CD4-positive, alpha-beta T cell treated with Interleukin-12 subunit alpha and Interleukin-12 subunit beta, for 1 hour (primary cell): Measurements from ENCODE around the gene ZNF775.

Source experiments
- DNase-seq: peaks from one replicate; pipeline ENCODE4 v3.0.0-alpha.2; 2020

Gene ZNF775

DNA sequence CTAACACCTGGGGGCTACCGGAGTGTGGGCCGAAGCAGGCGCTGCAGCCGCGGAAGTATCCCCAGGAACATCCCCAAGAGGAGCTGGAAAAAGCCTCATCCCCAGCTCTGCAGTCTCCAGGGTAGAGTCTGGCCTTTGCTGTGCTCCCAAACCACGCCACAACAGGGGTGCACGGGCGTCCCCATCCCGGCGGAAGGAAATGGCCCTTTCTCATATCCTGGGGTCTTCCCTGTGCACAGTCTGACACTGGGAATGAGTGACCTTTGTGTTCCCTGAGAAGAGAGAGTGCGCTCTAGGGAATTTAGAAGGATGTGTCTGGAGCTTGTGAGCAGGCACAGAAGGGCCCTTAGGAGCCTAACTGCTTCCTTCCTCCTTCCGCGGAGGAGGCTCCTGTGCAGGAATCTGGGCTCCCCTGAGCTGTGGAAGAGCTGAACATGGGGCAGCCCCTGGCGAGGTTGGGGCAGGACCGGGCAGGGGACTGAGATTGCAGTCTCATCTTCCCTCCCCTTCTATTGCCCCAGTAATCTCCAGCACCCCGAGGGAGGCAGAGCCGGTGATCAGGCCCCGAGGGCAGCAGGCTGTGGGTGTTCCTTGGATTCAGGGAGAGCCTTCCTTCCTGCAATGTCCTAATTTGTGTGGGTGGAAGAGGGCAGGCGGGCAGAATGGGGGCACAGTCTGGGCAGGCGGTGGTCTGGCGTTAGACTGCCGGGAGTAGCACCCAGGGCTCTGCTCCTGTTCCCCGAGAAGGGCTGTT lies 9.2 kb upstream of the ZNF775 start:
- no peak for DNase-seq

DNA sequence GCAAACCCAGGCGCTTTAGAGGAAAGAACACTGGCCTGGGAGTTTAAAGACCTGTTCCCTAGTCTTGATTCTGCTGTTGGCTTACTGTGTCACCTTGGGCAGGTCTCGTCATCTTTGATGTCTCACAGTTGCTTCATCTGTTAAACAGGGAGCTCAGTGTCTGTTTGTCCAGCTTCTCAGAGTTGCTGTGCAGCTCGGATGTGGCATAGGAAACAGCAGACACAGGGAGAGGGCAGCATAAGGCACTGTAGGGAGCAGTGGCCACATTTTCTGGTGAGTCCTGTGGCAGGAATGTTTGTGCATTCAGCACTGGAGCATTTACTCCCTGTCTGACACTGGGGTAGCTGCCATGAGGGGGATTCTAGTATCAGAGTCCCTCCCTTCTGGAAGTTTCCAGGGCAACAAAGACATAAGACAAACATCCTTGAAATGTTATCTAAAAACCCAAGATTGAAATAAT lies 8.5 kb upstream of the ZNF775 start:
- no peak for DNase-seq

DNA sequence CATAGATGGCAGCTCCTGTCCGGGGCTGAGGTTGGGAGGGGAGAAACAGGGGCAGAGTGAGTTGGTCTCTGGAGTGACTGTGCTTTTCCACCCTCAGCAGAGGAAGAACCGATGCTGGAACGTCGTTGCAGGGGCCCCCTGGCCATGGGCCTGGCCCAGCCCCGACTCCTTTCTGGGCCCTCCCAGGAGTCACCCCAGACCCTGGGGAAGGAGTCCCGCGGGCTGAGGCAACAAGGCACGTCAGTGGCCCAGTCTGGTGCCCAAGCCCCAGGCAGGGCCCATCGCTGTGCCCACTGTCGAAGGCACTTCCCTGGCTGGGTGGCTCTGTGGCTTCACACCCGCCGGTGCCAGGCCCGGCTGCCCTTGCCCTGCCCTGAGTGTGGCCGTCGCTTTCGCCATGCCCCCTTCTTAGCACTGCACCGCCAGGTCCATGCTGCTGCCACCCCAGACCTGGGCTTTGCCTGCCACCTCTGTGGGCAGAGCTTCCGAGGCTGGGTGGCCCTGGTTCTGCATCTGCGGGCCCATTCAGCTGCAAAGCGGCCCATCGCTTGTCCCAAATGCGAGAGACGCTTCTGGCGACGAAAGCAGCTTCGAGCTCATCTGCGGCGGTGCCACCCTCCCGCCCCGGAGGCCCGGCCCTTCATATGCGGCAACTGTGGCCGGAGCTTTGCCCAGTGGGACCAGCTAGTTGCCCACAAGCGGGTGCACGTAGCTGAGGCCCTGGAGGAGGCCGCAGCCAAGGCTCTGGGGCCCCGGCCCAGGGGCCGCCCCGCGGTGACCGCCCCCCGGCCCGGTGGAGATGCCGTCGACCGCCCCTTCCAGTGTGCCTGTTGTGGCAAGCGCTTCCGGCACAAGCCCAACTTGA lies 7.8 kb upstream of the ZNF775 start:
- DNase-seq: no peak

DNA sequence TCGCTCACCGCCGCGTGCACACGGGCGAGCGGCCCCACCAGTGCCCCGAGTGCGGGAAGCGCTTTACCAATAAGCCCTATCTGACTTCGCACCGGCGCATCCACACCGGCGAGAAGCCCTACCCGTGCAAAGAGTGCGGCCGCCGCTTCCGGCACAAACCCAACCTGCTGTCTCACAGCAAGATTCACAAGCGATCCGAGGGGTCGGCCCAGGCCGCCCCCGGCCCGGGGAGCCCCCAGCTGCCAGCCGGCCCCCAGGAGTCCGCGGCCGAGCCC lies 7.2 kb upstream of the ZNF775 start:
- DNase-seq: no peak

DNA sequence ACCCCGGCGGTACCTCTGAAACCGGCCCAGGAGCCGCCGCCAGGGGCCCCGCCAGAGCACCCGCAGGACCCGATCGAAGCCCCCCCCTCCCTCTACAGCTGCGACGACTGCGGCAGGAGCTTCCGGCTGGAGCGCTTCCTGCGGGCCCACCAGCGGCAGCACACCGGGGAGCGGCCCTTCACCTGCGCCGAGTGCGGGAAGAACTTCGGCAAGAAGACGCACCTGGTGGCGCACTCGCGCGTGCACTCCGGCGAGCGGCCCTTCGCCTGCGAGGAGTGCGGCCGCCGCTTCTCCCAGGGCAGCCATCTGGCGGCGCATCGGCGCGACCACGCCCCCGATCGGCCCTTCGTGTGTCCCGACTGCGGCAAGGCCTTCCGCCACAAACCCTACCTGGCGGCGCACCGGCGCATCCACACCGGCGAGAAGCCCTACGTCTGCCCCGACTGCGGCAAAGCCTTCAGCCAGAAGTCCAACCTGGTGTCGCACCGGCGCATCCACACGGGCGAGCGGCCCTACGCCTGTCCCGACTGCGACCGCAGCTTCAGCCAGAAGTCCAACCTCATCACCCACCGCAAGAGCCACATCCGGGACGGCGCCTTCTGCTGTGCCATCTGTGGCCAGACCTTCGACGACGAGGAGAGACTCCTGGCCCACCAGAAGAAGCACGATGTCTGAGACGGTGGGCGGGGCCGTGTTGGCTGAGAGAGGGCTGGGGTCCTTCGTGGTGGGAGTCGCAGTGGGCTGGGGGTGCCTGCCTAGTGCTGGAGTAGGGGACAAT lies 6.7 kb upstream of the ZNF775 start:
- no peak for DNase-seq

- no peak for DNase-seq
Observed at GRCh38 chr7:150373049-150373801, 5.9 kb upstream of the ZNF775 start.

DNA sequence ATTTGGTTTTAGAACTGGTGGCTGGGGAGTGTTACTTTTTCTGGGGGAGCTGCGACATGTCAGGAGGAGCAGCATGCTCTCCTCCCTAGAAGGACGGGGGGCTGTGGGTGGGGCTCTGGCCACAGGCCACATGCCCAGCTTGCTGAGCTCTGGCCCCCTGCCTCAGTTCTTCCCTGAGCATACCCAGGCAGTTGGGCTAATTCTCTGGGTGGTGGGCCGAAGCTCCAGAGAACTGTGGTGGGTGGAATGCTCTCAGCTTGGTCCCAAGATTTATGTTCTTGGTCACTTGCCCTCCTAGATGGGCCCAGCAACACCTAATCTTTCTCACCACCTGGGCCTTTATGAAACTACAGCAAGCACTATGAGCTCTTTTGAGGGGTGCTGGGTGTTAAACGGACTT lies 5.1 kb upstream of the ZNF775 start:
- DNase-seq: no peak

GRCh38 chr7:150374472-150374871 lies 4.7 kb upstream of the ZNF775 start:
- DNase-seq: no peak

DNA sequence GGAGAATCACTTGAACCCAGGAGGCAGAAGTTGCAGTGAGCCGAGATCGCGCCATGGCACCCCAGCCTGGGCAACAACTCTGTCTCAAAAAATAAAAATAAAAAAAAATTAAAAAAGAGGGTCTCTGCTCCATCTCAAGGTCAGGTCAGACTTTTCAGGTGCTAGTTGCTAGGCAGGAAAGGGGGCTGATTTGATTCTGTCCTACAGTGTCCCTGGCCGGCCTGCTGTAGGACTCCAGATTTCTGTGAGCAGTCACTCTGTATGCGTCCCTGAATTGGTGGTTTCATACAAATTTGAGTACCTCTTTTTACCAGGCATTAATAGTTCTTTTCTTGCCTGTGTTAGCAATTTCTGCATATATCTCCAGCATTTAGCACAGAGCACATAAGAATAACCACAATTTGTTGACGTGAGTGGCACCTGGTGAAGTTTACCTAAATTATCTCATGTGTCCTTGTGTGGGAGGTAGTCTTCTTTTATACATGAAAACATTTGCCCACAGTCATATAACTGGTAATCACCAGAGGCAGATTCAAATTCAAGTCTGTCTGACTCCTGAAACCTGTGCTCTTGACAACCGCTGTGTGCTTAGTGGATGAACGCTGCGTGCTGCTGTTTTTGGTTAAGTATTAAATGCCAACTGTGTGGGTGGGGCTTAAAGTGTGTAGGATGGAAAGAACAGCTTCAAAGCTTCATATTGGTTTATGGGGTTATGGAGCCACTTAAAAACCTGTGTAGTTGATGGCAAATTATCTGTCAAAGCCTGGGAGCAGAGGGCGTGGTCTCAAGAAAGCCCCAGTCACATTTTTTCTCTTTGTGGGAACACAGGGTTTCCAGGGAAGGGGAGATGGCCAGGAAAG lies 3.2 kb upstream of the ZNF775 start:
- DNase-seq: peak; percentile 38

DNA sequence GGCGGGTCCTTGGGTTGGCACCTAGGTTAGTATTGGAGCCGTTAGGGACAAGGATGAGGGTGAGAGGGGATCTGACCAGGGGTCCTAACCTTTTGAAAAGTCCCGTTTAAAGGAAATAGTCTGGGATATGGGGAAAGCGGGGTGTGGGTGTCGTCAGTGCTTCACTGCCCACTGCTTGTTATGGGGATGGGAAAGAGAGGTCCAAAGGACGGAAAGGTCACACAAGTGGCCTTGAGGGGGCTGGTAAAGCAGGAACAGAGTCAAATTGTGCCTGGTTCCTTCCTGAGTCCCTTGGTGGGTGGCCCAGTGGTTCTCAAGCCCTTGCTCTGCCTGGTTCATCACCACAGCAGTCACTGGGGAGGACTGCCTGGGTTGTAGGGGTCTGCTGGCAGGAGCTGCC lies 2.6 kb upstream of the ZNF775 start:
- no peak for DNase-seq

DNA sequence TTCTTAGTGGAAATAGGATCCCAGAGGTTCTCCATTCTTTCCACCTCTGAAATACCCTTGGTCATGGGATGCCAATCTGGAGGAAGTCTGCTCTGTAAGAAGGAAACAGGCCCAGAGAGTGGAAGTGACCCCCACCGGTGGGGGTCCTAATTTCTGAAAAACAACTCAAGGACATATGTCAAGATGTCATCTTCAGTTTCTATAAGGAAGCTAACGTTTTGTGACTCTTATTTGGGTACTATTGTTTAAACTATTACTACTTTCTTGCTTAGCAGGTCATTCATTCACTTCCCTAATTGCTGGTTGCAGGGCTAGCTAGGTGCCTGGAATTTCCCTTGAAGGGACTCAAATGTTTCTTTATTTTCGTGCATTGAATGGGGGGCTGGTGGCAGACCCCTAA lies 1.9 kb upstream of the ZNF775 start:
- DNase-seq: no peak

DNA sequence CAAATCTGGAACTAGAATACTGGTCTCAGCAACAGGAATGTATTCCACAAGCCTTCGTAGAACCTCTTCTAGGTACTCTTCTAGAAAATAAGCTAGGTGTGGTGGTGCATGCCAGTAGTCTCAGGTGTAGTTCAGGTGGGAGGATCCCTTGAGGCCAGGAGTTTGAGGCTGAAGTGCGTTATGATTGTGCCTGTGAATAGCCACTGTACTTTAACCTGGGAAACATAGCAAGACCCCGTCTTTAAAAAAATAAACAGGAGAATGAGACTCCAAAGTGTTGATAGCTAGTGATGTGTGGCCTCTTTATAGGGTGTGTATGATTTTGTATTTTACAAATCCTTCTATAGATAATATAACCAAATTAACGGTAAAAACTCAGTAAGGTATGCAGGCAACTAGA lies 1.5 kb upstream of the ZNF775 start:
- no peak for DNase-seq

DNA sequence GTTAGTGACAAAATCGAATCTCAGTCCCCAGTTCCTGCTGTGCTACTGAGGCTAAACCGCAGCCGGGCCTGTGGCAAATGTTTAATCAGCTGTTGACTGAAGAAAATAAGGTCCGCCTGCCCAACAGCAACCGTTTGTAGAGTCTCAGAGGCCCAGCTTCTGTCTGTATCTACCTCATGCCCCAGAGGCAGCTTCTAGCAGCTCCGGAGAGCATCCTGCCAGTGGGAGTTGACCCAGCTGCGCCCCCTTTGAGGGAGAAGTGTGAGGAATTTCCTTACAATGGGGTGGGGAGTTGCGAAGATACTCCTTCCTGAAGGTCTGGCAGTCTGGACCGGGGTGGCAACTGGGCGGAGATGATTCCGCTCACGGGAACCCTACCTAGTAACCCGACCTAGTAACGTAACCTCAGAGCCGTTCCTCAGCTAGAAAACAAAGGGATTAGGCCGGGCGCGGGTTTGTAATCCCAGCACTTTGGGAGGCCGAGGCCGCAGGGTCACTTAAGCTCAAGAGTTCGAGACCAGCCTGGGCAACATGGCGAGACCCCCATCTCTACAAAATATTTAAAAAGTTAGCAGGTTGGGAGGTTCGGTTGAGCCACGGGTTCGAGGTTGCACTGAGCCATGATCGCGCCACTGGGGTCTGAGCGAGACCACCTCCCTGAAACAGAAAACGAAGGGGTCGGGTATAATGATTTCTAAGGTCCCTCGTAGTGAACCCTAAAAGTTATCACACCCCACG lies 846 bp upstream of the ZNF775 start:
- peak; percentile 61 for DNase-seq

- peak; percentile 17 for DNase-seq
Observed at GRCh38 chr7:150379441-150380379, 580 bp downstream of the ZNF775 start.

GRCh38 chr7:150380463-150380862 lies 1.3 kb downstream of the ZNF775 start:
- no peak for DNase-seq

DNA sequence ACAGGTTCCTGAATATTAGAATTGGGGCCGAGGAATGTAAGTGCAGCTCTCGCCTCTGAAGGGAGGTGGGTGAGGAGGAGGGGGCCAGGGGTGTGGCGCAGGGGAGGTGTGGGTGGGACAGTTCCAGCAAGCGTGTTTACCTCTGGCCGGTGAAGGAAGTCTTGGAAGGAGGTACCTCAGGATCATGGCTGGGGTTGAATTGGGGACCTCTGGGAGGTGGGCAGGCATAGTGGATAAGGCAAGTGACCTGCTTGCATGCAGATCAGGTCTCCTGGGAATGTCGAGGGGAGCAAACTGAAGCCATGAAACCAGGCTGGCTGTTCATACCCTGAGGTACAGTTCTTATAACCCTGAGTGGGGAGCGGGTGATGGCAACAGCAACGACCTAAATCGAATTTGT lies 2.0 kb downstream of the ZNF775 start:
- DNase-seq: no peak

GRCh38 chr7:150381785-150382122 lies 2.6 kb downstream of the ZNF775 start:
- DNase-seq: no peak

GRCh38 chr7:150382123-150382843 lies 3.2 kb downstream of the ZNF775 start:
- DNase-seq: no peak

GRCh38 chr7:150382844-150383225 lies 3.7 kb downstream of the ZNF775 start:
- DNase-seq: no peak
